Measurements from ENCODE around the gene AK9. TPM values are rescaled to one million over a fixed set of nuclear protein-coding genes. Genes with fewer than 3 reads are reported as not detected.
"Not testable (repeated sequence)": the region's sequence is repeated elsewhere in the genome, so short reads cannot be mapped to it uniquely, and the experiment has no call there.

Gene AK9
- total RNA-seq, 1 experiment from 2014 or later, result 10.1 TPM

- DNase-seq (ENCODE audit: low read depth), result no peak
Measured at GRCh38 chr6:109696355-109696754, 5.4 kb upstream of the AK9 start.

- peak; percentile 42 for DNase-seq (ENCODE audit: low read depth)
Measured at GRCh38 chr6:109695468-109695867, 4.5 kb upstream of the AK9 start.

- DNase-seq (ENCODE audit: low read depth), result no peak
Measured at GRCh38 chr6:109693111-109693510, 2.1 kb upstream of the AK9 start.

GRCh38 chr6:109690373-109690736 is 647 bp downstream of the AK9 start:
- DNase-seq (ENCODE audit: low read depth), result no peak

- peak; percentile 94 for DNase-seq (ENCODE audit: low read depth)
Measured at GRCh38 chr6:109687271-109687761, 3.7 kb downstream of the AK9 start.

GRCh38 chr6:109686566-109687265 is 4.3 kb downstream of the AK9 start:
- DNase-seq (ENCODE audit: low read depth), result no peak

GRCh38 chr6:109678661-109679505 is 12.1 kb downstream of the AK9 start:
- DNase-seq (ENCODE audit: low read depth), result not testable (repeated sequence)

- no peak for DNase-seq (ENCODE audit: low read depth)
Measured at GRCh38 chr6:109678240-109678639, 12.8 kb downstream of the AK9 start.

GRCh38 chr6:109676724-109677123 is 14.3 kb downstream of the AK9 start:
- no peak for DNase-seq (ENCODE audit: low read depth)

- DNase-seq (ENCODE audit: low read depth), result no peak
Measured at GRCh38 chr6:109672839-109673238, 18.2 kb downstream of the AK9 start.

- DNase-seq (ENCODE audit: low read depth), result no peak
Measured at GRCh38 chr6:109672175-109672574, 18.8 kb downstream of the AK9 start.

GRCh38 chr6:109671733-109672132 is 19.3 kb downstream of the AK9 start:
- no peak for DNase-seq (ENCODE audit: low read depth)

- no peak for DNase-seq (ENCODE audit: low read depth)
Measured at GRCh38 chr6:109669811-109670210, 21.2 kb downstream of the AK9 start.

- DNase-seq (ENCODE audit: low read depth), result no peak
Measured at GRCh38 chr6:109662192-109662591, 28.8 kb downstream of the AK9 start.

- DNase-seq (ENCODE audit: low read depth), result no peak
Measured at GRCh38 chr6:109660526-109661320, 30.3 kb downstream of the AK9 start.

- no peak for DNase-seq (ENCODE audit: low read depth)
Measured at GRCh38 chr6:109655761-109656262, 35.2 kb downstream of the AK9 start.

GRCh38 chr6:109653264-109653663 is 37.7 kb downstream of the AK9 start:
- DNase-seq (ENCODE audit: low read depth), result no peak

- no peak for DNase-seq (ENCODE audit: low read depth)
Measured at GRCh38 chr6:109644131-109644530, 46.9 kb downstream of the AK9 start.

GRCh38 chr6:109632405-109632804 is 58.6 kb downstream of the AK9 start:
- no peak for DNase-seq (ENCODE audit: low read depth)

GRCh38 chr6:109631403-109631802 is 59.6 kb downstream of the AK9 start:
- DNase-seq (ENCODE audit: low read depth), result no peak

GRCh38 chr6:109628158-109629000 is 62.6 kb downstream of the AK9 start:
- no peak for DNase-seq (ENCODE audit: low read depth)
